Prostate gland (tissue), 2 donors: Measurements from ENCODE around the gene LMAN2L. TPM values are rescaled to one million over a fixed set of nuclear protein-coding genes. Genes with fewer than 3 reads are reported as not detected.

Experiments
- DNase-seq: peaks from one replicate; pipeline ENCODE4 v3.0.0-alpha.2; 2019; ENCODE audit warnings: low spot score
- H3K27ac ChIP-seq, 2 donors: fragments of 200-600 bp; sonication (generic); 2 replicates each; pipeline ENCODE4 v1.5.1; 2017 to 2019
- H3K27me3 ChIP-seq: fragments of 200-600 bp; sonication (generic); replicated peaks from 2 replicates; pipeline ENCODE4 v1.5.1; 2019; ENCODE audit not compliant: insufficient read depth
- H3K36me3 ChIP-seq, 2 donors: fragments of 200-600 bp; sonication (generic); 1 replicate in 1 of 2; 2 replicates in 1 of 2; pipeline versions ENCODE4 v1.5.1 to v1.8.1; 2017 to 2019
- H3K4me1 ChIP-seq: fragments of 200-600 bp; sonication (generic); replicated peaks from 2 replicates; pipeline ENCODE4 v1.5.1; 2019
- H3K4me3 ChIP-seq, 2 donors: fragments of 200-600 bp; sonication (generic); 2 replicates each; pipeline ENCODE4 v1.5.1; 2017 to 2019
- H3K9me3 ChIP-seq: fragments of 200-600 bp; sonication (generic); 2 replicates; pipeline ENCODE4 v1.5.1; 2017
- POLR2A ChIP-seq: fragments of 450-650 bp; IDR thresholded peaks from one replicate; pipeline ENCODE4 v1.6.1; 2016; ENCODE audit warnings: antibody characterized with exemption, mild to moderate bottlenecking
- POLR2AphosphoS5 ChIP-seq: sonication (generic); formaldehyde crosslinking; IDR thresholded peaks from one replicate; pipeline ENCODE4 v1.6.1; 2017; ENCODE audit warnings: antibody characterized with exemption
- WGBS: methylation state at CpG from one replicate; pipeline ENCODE4 v1.1.5; 2018; 5-methylcytosine and 5-hydroxymethylcytosine counted together
- intact Hi-C: fragments of 100-400 bp; cut with DNase I; formaldehyde crosslinking; loops from one replicate; pipeline ENCODE4 v1.14.2; 2022
- total RNA-seq, 2 donors: library from RNA; depleted of rRNA; stranded (reverse); fragments of >200 nt; gene quantifications; one replicate each; pipeline ENCODE4 v1.1.0, GENCODE V29; 2016
- TF ChIP-seq, protein P1 (sequence below), 4 experiments: fragments of 200-600 bp in 2 of 4; fragments of 450-650 bp in 2 of 4; sonication (generic) in 2 of 4; IDR thresholded peaks; 1 replicate in 3 of 4; 2 replicates in 1 of 4; pipeline ENCODE4 v1.5.1; 2016 to 2019; ENCODE audit warnings: antibody characterized with exemption in 4 of 4, mild to moderate bottlenecking in 2 of 4, moderate library complexity in 2 of 4

Gene LMAN2L
- total RNA-seq, 2 donors from 2014 or later: 26.1 to 26.8 TPM

DNA sequence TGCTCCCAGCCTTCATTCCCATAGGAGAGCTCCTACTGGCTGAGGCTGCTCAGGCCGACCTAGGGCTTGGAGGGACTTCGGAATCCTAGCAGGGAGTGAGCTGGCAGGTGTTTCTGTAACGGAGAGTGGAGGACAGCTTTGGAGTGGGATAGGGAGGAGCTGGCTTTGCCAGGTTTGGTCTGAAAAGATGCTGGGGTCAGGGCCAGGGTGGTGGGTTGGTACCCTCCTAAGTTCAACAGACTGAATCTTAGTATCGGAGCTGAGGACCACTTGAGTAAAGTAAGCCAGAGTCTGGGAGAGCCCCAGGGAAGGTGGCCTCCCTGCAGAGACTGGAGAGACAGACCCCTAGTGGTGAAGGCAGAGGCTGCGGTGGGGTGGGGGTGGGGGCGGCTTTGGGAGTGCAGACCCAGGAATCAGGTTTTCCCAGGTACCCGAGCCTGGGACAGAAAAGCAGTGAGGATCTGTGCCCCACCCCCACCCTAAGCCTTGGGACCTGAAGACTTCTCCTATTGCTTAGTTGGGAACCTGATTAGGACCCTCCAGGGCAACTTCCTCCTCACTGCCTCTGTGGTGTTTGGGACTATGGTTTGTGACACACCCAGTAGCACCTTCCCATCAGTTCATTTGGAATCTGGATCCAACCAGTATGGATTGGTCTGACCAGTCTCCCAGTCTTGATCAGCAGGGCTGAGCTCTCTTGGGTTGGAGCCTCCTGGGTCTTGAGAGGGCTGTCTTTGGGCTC, 23.8 kb upstream of the LMAN2L start:
- Histone ChIP-seq H3K27me3 (no peaks in the 10 kb centered on the region), H3K9me3 (no peaks in the 10 kb centered on the region), H3K4me3 (peak overlapping the region; percentile 11 to 66), H3K27ac (peak overlapping the region; percentile 15 to 47), H3K4me1 (peaks cover 6% of the 10 kb centered on the region), H3K36me3 (no peaks in the 10 kb centered on the region)
- 15% methylated on average over 7 of the region's 7 CpGs for WGBS
- DNase-seq: no peak
- TF ChIP-seq, protein P1, sequence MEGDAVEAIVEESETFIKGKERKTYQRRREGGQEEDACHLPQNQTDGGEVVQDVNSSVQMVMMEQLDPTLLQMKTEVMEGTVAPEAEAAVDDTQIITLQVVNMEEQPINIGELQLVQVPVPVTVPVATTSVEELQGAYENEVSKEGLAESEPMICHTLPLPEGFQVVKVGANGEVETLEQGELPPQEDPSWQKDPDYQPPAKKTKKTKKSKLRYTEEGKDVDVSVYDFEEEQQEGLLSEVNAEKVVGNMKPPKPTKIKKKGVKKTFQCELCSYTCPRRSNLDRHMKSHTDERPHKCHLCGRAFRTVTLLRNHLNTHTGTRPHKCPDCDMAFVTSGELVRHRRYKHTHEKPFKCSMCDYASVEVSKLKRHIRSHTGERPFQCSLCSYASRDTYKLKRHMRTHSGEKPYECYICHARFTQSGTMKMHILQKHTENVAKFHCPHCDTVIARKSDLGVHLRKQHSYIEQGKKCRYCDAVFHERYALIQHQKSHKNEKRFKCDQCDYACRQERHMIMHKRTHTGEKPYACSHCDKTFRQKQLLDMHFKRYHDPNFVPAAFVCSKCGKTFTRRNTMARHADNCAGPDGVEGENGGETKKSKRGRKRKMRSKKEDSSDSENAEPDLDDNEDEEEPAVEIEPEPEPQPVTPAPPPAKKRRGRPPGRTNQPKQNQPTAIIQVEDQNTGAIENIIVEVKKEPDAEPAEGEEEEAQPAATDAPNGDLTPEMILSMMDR (IDR thresholded peaks at IDR 0.05): peak in 3 of 4 experiments; percentile 22 to 39 (median 27)
- TF ChIP-seq POLR2A: no peak
- intact Hi-C loops: loop anchor here (5.0 kb wide), 3 partner anchors 39 to 236 kb away; no protein-coding TSS in a partner anchor

DNA sequence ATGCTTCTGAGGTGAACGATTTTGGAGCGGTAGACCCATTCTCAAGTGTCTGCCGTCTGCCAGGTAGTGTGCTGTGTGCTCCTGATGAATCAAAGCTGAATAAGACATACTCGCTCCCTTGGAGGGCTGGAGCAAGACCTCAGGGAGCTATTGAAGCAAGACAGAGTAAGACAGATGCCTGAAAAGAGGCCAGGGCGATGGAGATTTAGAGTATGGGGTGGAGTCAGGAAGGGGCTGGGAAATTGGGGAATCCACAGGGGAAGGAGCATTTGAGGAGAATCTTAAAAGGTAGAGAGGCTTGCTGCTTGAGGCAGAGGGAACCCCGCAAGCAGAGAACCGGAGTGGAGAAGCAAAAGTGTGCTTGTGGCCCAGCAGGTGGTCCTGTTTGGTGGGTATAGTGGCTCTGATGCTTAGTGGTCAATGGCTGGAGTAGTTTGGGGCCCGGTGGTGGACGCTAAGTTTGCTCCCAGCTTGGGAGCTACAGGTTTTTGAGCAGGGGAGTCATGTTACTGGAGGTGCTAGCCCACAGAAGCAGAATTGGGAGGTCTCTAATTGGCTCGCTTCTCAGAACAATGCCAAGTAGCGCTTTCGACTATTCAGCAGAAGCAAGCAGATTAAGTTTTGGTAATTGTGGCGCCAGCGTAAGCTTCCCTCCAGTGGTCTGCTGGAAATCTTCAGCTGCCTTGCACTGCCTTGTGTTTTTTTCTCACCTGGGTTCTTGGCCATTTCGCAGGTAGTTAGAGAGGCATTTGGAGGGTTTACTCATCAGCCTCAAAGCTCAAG, 22.9 kb upstream of the LMAN2L start:
- TF ChIP-seq POLR2AphosphoS5 (no peak), POLR2A (no peak)
- TF ChIP-seq, protein P1 (IDR thresholded peaks at IDR 0.05): no peak
- no peaks in the 10 kb centered on the region for H3K36me3 ChIP-seq
- DNase-seq: no peak
- intact Hi-C loops: loop anchor here (1.0 to 5.0 kb wide), 4 partner anchors 40 to 235 kb away; no protein-coding TSS in a partner anchor
- WGBS: 10% methylated on average over 15 of the region's 15 CpGs
- peak overlapping the region; percentile 11 to 66 for H3K4me3 ChIP-seq
- H3K27ac ChIP-seq: peak overlapping the region; percentile 15 to 47
- H3K27me3 ChIP-seq: no peaks in the 10 kb centered on the region
- peaks cover 6% of the 10 kb centered on the region for H3K4me1 ChIP-seq
- no peaks in the 10 kb centered on the region for H3K9me3 ChIP-seq

DNA sequence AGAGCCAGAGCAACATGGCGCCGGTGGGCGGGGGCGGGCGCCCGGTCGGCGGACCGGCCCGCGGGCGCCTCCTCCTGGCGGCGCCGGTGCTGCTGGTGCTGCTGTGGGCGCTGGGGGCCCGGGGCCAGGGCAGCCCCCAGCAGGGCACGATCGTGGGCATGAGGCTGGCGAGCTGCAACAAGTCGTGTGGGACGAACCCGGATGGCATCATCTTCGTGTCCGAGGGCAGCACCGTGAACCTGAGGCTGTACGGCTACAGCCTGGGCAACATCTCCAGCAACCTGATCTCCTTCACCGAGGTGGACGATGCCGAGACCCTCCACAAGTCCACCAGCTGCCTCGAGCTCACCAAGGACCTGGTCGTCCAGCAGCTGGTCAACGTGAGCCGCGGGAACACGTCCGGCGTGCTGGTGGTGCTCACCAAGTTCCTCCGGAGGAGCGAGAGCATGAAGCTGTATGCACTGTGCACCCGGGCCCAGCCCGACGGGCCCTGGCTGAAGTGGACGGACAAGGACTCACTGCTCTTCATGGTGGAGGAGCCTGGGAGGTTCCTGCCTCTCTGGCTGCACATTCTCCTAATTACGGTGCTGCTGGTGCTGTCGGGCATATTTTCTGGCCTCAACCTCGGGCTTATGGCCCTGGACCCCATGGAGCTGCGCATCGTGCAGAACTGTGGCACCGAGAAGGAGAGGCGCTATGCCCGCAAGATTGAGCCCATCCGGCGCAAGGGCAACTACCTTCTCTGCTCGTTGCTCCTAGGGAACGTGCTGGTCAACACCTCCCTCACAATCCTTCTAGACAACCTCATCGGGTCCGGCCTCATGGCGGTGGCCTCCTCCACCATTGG, 21.3 kb upstream of the LMAN2L start:
- peak overlapping the region; percentile 50 to 66 for H3K4me3 ChIP-seq
- H3K4me1 ChIP-seq: peaks cover 6% of the 10 kb centered on the region
- intact Hi-C loops: loop anchor here (5.0 kb wide), 3 partner anchors 41 to 234 kb away; no protein-coding TSS in a partner anchor
- WGBS: 23% methylated on average over 53 of the region's 59 CpGs
- H3K9me3 ChIP-seq: no peaks in the 10 kb centered on the region
- H3K36me3 ChIP-seq: no peaks in the 10 kb centered on the region
- no peak for TF ChIP-seq POLR2A
- TF ChIP-seq, protein P1 (IDR thresholded peaks at IDR 0.05): peak; percentile 41 to 83 (median 56)
- peak; percentile 27 for DNase-seq
- H3K27me3 ChIP-seq: no peaks in the 10 kb centered on the region
- peak overlapping the region; percentile 77 to 78 for H3K27ac ChIP-seq

DNA sequence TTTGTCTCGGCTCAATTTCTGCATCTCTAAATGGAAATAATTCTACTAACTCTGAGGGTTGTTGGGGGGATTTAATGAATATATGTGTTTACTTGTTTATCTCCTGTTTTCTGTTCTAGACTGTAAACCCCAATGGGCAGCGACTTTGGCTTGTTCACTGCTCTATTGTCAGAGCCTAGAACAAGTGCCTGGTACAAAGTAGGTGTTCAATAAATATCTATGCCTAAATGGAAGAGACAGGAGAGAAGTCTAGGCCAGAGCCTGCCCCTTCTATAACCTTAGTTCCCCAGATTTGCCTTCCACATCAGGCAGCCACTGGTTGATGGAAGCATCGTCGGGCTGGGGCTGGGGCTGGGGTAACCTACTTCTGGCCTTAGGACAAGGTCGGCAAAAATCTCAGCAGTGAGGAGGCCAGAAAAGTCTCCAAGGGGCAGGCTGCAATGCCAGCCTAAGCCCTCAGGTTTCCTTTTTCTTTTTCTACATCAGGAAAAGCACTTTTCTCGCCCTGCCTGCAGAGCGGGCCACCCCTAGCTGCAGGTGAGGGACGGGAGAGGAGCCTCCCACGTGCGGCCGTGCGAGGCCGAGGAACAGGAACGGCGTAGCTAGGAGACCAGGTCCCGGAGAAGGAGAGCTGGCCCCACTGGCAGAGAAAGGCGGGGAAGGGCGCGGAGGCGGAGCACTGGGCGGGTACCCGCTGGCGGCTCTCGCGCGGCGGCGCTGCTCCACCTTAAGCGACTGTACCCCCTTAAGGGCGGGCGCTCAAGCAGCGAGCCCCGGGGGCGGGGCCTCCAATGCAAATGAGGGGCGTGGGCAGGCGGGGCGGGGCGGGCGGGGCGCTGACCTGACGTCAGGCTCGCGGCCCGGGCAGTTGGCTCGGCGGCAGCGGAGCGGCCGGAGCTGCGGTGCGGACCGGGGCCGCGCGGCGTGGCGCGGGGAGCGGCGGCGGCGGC, 20.4 kb upstream of the LMAN2L start, which contains the start of gene CNNM4:
Gene CNNM4, plus strand, starts transcription at position 867 of the 950 bp plus-strand sequence. CDS start 98 bp downstream, outside the sequence.
- WGBS: 5% methylated on average over 48 of the region's 62 CpGs
- peak within 1 kb of the TSS; percentile 50 to 66 for H3K4me3 ChIP-seq
- DNase-seq: peak; percentile 97
- TF ChIP-seq POLR2AphosphoS5: peak; percentile 81
- TF ChIP-seq, protein P1 (IDR thresholded peaks at IDR 0.05): peak in 2 of 4 experiments; percentile 38 to 49
- peak; percentile 49 for TF ChIP-seq POLR2A
- intact Hi-C loops: loop anchor here (5.0 kb wide), 3 partner anchors 42 to 233 kb away; no protein-coding TSS in a partner anchor
- no peaks in the 10 kb centered on the region for H3K36me3 ChIP-seq
- no peaks in the 10 kb centered on the region for H3K9me3 ChIP-seq
- H3K27me3 ChIP-seq: no peaks in the 10 kb centered on the region
- peak within 1 kb of the TSS; percentile 77 to 78 for H3K27ac ChIP-seq
- H3K4me1 ChIP-seq: peaks cover 6% of the 10 kb centered on the region
